SH-SY5Y (cell line): ENCODE measurements around the gene HLA-DPA1.

ENCODE experiments used
- GATA2 ChIP-seq: IDR thresholded peaks from 2 replicates; pipeline ENCODE4 v1.6.1; 2011; ENCODE audit warnings: mild to moderate bottlenecking, low read depth, low read length
- GATA3 ChIP-seq: IDR thresholded peaks from 2 replicates; pipeline ENCODE4 v1.6.1; 2011; ENCODE audit warnings: low read depth, mild to moderate bottlenecking, low read length, moderate library complexity

- TF ChIP-seq GATA3 (no peak), GATA2 (no peak)
Measured at GRCh38 chr6:33103776-33104175, 30.3 kb upstream of the HLA-DPA1 start.
